PC-9 (cell line): ENCODE measurements around the gene HLA-DOA. TPM values are rescaled to one million over a fixed set of nuclear protein-coding genes. Genes with fewer than 3 reads are reported as not detected.

ENCODE experiments used
- BruUV-seq: library from RNA; stranded (reverse); fragments of 400-500 nt; replicated peaks from 2 replicates; lab custom pipeline; 2021; lab: Mats Ljungman, UMichigan
- CTCF ChIA-PET: fragments of 300-600 bp; sonication (Branson Sonifier 250); formaldehyde crosslinking; loops from one replicate; lab custom pipeline; 2022; ENCODE audit warnings: antibody characterized with exemption; lab: Charles Lee
- POLR2A ChIA-PET: fragments of 300-600 bp; sonication (Branson Sonifier 250); formaldehyde crosslinking; loops from one replicate; lab custom pipeline; 2022; ENCODE audit warnings: antibody characterized with exemption; ENCODE audit not compliant: unreplicated experiment; lab: Charles Lee
- DNase-seq, 2 experiments: peaks; one replicate each; pipeline versions ENCODE4 v3.0.0 to v3.0.0-alpha.2; 2015 to 2022; ENCODE audit warnings: mixed read lengths in 1 of 2
- H2AFZ ChIP-seq: fragments of 200-600 bp; sonication (generic); 2 replicates; pipeline ENCODE4 v1.8.1; 2017; ENCODE audit warnings: antibody characterized with exemption
- H3F3A ChIP-seq: fragments of 200-600 bp; sonication (generic); 2 replicates; pipeline ENCODE4 v1.8.1; 2017; ENCODE audit warnings: antibody characterized with exemption, mild to moderate bottlenecking, low read depth; ENCODE audit not compliant: insufficient read depth
- H3K27ac ChIP-seq: fragments of 200-600 bp; sonication (generic); 2 replicates; pipeline ENCODE4 v1.6.1; 2016; ENCODE audit warnings: mixed run types
- H3K27me3 ChIP-seq: fragments of 200-600 bp; sonication (generic); 2 replicates; pipeline ENCODE4 v1.6.1; 2016; ENCODE audit warnings: low read depth, mixed run types; ENCODE audit not compliant: insufficient read depth
- H3K36me3 ChIP-seq: fragments of 200-600 bp; sonication (generic); 2 replicates; pipeline ENCODE4 v1.6.1; 2016; ENCODE audit warnings: low read depth, mixed run types
- H3K4me1 ChIP-seq: fragments of 200-600 bp; sonication (generic); replicated peaks from 2 replicates; pipeline ENCODE4 v1.6.1; 2016; ENCODE audit warnings: mixed run types; ENCODE audit not compliant: insufficient read depth
- H3K4me2 ChIP-seq: fragments of 200-600 bp; sonication (generic); 2 replicates; pipeline ENCODE4 v1.6.1; 2017; ENCODE audit warnings: mixed run types
- H3K4me3 ChIP-seq: fragments of 200-600 bp; sonication (generic); 2 replicates; pipeline ENCODE4 v1.6.1; 2016; ENCODE audit warnings: mixed run types
- H3K79me2 ChIP-seq: fragments of 200-600 bp; sonication (generic); 2 replicates; pipeline ENCODE4 v1.6.1; 2017; ENCODE audit warnings: low read depth, mixed run types
- H3K9me2 ChIP-seq: fragments of 200-600 bp; sonication (generic); 2 replicates; pipeline ENCODE4 v1.8.1; 2017; ENCODE audit warnings: mild to moderate bottlenecking; ENCODE audit not compliant: insufficient read depth
- H3K9me3 ChIP-seq: fragments of 200-600 bp; sonication (generic); 2 replicates; pipeline ENCODE4 v1.8.1; 2016; ENCODE audit warnings: low read depth; ENCODE audit not compliant: insufficient read depth
- H4K20me1 ChIP-seq: fragments of 200-600 bp; sonication (generic); 2 replicates; pipeline ENCODE4 v1.8.1; 2017; ENCODE audit not compliant: insufficient read depth
- EZH2 ChIP-seq: fragments of 200-600 bp; sonication (generic); IDR thresholded peaks from 2 replicates; pipeline ENCODE4 v1.8.0; 2017; ENCODE audit warnings: antibody characterized with exemption, low read depth
- intact Hi-C: fragments of 100-400 bp; cut with micrococcal nuclease; formaldehyde crosslinking; loops from one replicate; pipeline ENCODE4 v1.10.0; 2022; ENCODE audit not compliant: unreplicated experiment
- total RNA-seq: library from RNA; stranded (reverse); gene quantifications from 2 replicates; pipeline ENCODE4 v1.2.3, GENCODE V29; 2021
- TF ChIP-seq, protein P1 (sequence below): fragments of 200-600 bp; sonication (generic); conservative IDR thresholded peaks from 2 replicates; pipeline ENCODE4 v1.6.1; 2017; ENCODE audit warnings: mixed run types, antibody characterized with exemption, mild to moderate bottlenecking, moderate library complexity

The HLA-DOA gene
- total RNA-seq, 1 experiment from 2014 or later, result not detected

DNA sequence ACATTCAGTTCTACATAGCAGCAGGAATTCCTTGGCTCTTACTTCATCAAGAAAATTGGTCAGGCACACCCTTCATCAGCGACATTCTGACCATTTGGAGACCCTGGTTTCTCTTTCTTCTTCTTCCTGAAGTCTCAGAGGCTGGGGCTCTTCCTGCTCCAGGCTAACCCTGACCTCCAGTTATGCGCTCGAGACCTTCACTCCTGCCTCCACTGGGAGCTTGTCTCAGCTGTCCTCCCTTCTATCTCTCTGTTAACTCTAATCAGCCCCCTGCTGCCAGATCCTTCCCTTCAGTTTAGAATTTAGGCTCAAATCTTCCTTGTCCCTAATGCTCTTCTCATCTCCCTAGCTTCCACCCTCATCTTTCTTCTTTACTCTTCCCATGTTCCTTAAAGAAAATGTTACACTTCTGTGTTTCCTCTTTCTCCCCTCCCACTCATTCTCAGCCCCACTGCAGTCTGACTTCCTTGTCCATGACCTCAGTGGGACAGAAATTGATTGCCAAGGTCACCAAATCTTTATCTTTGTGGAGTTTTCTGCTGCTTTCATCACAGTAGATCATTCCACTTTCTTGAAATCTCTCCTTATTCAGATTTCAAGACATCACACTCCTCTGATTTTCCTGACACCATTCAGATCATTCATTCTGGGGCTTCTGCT is 8.4 kb upstream of the HLA-DOA start:
- Histone ChIP-seq H3K27ac (no peak overlapping the region), H3K27me3 (peaks cover 94% of the 10 kb centered on the region), H3K4me1 (no peaks in the 10 kb centered on the region), H2AFZ (no peak overlapping the region), H3K79me2 (no peaks in the 10 kb centered on the region), H3F3A (no peaks in the 10 kb centered on the region), H3K9me3 (no peaks in the 10 kb centered on the region), H3K36me3 (no peaks in the 10 kb centered on the region), H3K9me2 (no peaks in the 10 kb centered on the region), H4K20me1 (no peaks in the 10 kb centered on the region), H3K4me3 (no peak overlapping the region), H3K4me2 (no peak overlapping the region)
- ChIA-PET POLR2A (no interaction called here), CTCF (no interaction called here)
- DNase-seq, result no peak
- TF ChIP-seq, protein P1, sequence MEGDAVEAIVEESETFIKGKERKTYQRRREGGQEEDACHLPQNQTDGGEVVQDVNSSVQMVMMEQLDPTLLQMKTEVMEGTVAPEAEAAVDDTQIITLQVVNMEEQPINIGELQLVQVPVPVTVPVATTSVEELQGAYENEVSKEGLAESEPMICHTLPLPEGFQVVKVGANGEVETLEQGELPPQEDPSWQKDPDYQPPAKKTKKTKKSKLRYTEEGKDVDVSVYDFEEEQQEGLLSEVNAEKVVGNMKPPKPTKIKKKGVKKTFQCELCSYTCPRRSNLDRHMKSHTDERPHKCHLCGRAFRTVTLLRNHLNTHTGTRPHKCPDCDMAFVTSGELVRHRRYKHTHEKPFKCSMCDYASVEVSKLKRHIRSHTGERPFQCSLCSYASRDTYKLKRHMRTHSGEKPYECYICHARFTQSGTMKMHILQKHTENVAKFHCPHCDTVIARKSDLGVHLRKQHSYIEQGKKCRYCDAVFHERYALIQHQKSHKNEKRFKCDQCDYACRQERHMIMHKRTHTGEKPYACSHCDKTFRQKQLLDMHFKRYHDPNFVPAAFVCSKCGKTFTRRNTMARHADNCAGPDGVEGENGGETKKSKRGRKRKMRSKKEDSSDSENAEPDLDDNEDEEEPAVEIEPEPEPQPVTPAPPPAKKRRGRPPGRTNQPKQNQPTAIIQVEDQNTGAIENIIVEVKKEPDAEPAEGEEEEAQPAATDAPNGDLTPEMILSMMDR, result no peak
- TF ChIP-seq EZH2, result no peak
- no TSS peak for BruUV-seq
- intact Hi-C loops, result loop anchor here (10.0 kb wide), 1 partner anchor 127 kb away; no protein-coding TSS in a partner anchor

DNA sequence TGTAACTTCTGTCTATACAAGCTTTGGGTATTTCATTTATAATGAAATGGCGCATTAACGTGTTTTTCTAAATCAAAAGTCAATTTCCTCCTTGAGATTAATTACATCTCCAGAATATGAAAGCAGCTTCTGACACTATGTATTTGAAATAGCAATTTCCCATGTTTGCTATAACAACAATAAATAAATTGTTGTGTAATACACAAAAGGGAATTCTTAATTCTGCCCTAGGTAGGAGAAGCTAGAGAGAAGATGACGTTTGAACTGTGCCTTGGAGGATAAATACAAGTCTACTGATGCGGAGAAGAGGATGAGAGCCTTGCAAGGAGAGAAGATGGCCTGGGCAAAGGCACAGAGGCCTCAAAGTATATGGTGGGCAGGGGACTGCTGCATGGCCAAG is 7.6 kb upstream of the HLA-DOA start:
- TF ChIP-seq, protein P1, result no peak
- TF ChIP-seq EZH2, result no peak
- ChIA-PET POLR2A (no interaction called here), CTCF (interaction anchor here (0.5 kb wide), 1 partner anchor 101 kb away, joined by 3 read pairs; no protein-coding TSS in a partner anchor)
- Histone ChIP-seq H3K27ac (no peak overlapping the region), H3K4me1 (no peaks in the 10 kb centered on the region), H3K79me2 (no peaks in the 10 kb centered on the region), H3F3A (no peaks in the 10 kb centered on the region), H3K27me3 (peaks cover 93% of the 10 kb centered on the region), H4K20me1 (no peaks in the 10 kb centered on the region), H3K9me3 (no peaks in the 10 kb centered on the region), H3K4me3 (no peak overlapping the region), H3K4me2 (no peak overlapping the region), H3K36me3 (no peaks in the 10 kb centered on the region), H3K9me2 (no peaks in the 10 kb centered on the region), H2AFZ (no peak overlapping the region)
- BruUV-seq, result no TSS peak
- no peak for DNase-seq
- intact Hi-C loops, result loop anchor here (10.0 kb wide), 1 partner anchor 128 kb away; no protein-coding TSS in a partner anchor

DNA sequence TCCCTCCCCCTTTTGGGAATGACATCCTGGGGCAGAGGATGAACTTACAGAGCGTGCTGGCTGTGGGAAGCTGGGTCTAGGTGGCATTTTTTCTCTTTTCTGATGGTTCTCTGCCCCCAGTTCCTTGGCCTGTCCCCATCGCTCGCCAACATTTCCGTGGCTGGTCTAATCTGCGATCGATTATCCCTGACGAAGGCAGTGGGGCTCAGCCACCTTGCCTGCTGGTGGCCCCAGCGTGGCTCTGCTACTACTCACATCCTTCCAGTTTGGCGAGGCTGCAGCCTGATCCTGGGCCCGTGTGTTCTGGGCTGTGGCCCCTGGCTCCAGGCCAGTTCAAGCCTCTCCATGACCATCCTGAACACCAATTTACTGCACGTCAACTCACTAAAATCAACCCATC is 6.4 kb upstream of the HLA-DOA start:
- H3K36me3 ChIP-seq, result no peaks in the 10 kb centered on the region
- no peaks in the 10 kb centered on the region for H3K79me2 ChIP-seq
- no peak overlapping the region for H3K4me2 ChIP-seq
- DNase-seq, result no peak
- H3K4me1 ChIP-seq, result no peaks in the 10 kb centered on the region
- TF ChIP-seq, protein P1, result no peak
- no peak for TF ChIP-seq EZH2
- H2AFZ ChIP-seq, result no peak overlapping the region
- POLR2A ChIA-PET, result no interaction called here
- intact Hi-C loops, result loop anchor here (2.0 to 10.0 kb wide), 2 partner anchors 129 to 233 kb away; no protein-coding TSS in a partner anchor
- no TSS peak for BruUV-seq
- H3K4me3 ChIP-seq, result no peak overlapping the region
- H3K27me3 ChIP-seq, result peaks cover 93% of the 10 kb centered on the region
- no peaks in the 10 kb centered on the region for H3F3A ChIP-seq
- H3K27ac ChIP-seq, result no peak overlapping the region
- H3K9me2 ChIP-seq, result no peaks in the 10 kb centered on the region
- H4K20me1 ChIP-seq, result no peaks in the 10 kb centered on the region
- no peaks in the 10 kb centered on the region for H3K9me3 ChIP-seq
- CTCF ChIA-PET, result no interaction called here
